ENCODE results near the gene C6orf120. TPM values are rescaled to one million over a fixed set of nuclear protein-coding genes. Genes with fewer than 3 reads are reported as not detected.
A peak's percentile ranks its signal among the peaks of the same experiment; 100 is the strongest.
"Not testable (repeated sequence)": the region's sequence is repeated elsewhere in the genome, so short reads cannot be mapped to it uniquely, and the experiment has no call there.

The C6orf120 gene
- total RNA-seq, 2 experiments from 2014 or later: 14.7 to 15.6 TPM

- Mint-ChIP-seq H3K4me1 (no peaks in the 10 kb centered on the region), H3K4me3 (no peak overlapping the region), H3K9me3 (ENCODE audit: low read depth) (peaks cover 22% of the 10 kb centered on the region), H3K27me3 (no peaks in the 10 kb centered on the region), H3K27ac (no peak overlapping the region), H3K36me3 (ENCODE audit: low read depth) (peaks cover 60% of the 10 kb centered on the region)
- POLR2A ChIA-PET: no interaction called here
- CTCF ChIA-PET: interaction anchor here (0.5 kb wide), 1 partner anchor 20 kb away, joined by 3 read pairs; no protein-coding TSS in a partner anchor
- intact Hi-C loops (cut with DNase I, micrococcal nuclease): no loop called here
- no peak for ATAC-seq
- no peak for DNase-seq
Measured at GRCh38 chr6:169689287-169689686, 12.6 kb upstream of the C6orf120 start.

- Mint-ChIP-seq H3K4me1 (no peaks in the 10 kb centered on the region), H3K9me3 (ENCODE audit: low read depth) (peaks cover 14% of the 10 kb centered on the region), H3K36me3 (ENCODE audit: low read depth) (peaks cover 54% of the 10 kb centered on the region), H3K4me3 (no peak overlapping the region), H3K27ac (no peak overlapping the region), H3K27me3 (no peaks in the 10 kb centered on the region)
- ChIA-PET POLR2A (no interaction called here), CTCF (interaction anchor here (0.6 kb wide), 1 partner anchor 108 kb away, joined by 3 read pairs; no protein-coding TSS in a partner anchor)
- DNase-seq (no peak), ATAC-seq (no peak)
- intact Hi-C loops (cut with DNase I, micrococcal nuclease): no loop called here
Measured at GRCh38 chr6:169691260-169691659, 10.7 kb upstream of the C6orf120 start.

GRCh38 chr6:169692516-169692915 lies 9.4 kb upstream of the C6orf120 start:
- POLR2A ChIA-PET: no interaction called here
- ATAC-seq (no peak), DNase-seq (no peak)
- Mint-ChIP-seq H3K36me3 (ENCODE audit: low read depth) (peaks cover 44% of the 10 kb centered on the region), H3K27me3 (no peaks in the 10 kb centered on the region), H3K4me3 (no peak overlapping the region), H3K9me3 (ENCODE audit: low read depth) (peaks cover 11% of the 10 kb centered on the region), H3K4me1 (no peaks in the 10 kb centered on the region), H3K27ac (no peak overlapping the region)
- CTCF ChIA-PET: interaction anchor here (0.6 kb wide), 1 partner anchor 528 kb away, joined by 3 read pairs; no protein-coding TSS in a partner anchor
- intact Hi-C loops (cut with DNase I, micrococcal nuclease): no loop called here

- no peak overlapping the region for H3K4me3 Mint-ChIP-seq
- peaks cover 33% of the 10 kb centered on the region for H3K36me3 Mint-ChIP-seq (ENCODE audit: low read depth)
- ChIA-PET CTCF (interaction anchor here (0.6 kb wide), 2 partner anchors 18 to 60 kb away, joined by 3 to 4 read pairs; no protein-coding TSS in a partner anchor), POLR2A (no interaction called here)
- ATAC-seq (no peak), DNase-seq (no peak)
- H3K4me1 Mint-ChIP-seq: peaks cover 4% of the 10 kb centered on the region
- intact Hi-C loops (cut with DNase I, micrococcal nuclease): no loop called here
- H3K27ac Mint-ChIP-seq: no peak overlapping the region
- H3K9me3 Mint-ChIP-seq (ENCODE audit: low read depth): peaks cover 9% of the 10 kb centered on the region
- H3K27me3 Mint-ChIP-seq: no peaks in the 10 kb centered on the region
Measured at GRCh38 chr6:169695131-169695530, 6.8 kb upstream of the C6orf120 start.

- H3K4me3 Mint-ChIP-seq; POLR2A ChIA-PET; H3K27me3 Mint-ChIP-seq; H3K4me1 Mint-ChIP-seq; H3K27ac Mint-ChIP-seq; intact Hi-C loops (cut with DNase I, micrococcal nuclease); ATAC-seq; H3K9me3 Mint-ChIP-seq (ENCODE audit: low read depth): not testable (repeated sequence)
- DNase-seq: peak; percentile 45
- CTCF ChIA-PET: interaction anchor here (0.8 to 1.4 kb wide), 2 partner anchors 12 to 97 kb away, joined by 3 read pairs; no protein-coding TSS in a partner anchor
- peaks cover 24% of the 10 kb centered on the region for H3K36me3 Mint-ChIP-seq (ENCODE audit: low read depth)
Measured at GRCh38 chr6:169697115-169697514, 4.8 kb upstream of the C6orf120 start.

- no peak overlapping the region for H3K27ac Mint-ChIP-seq
- ATAC-seq (no peak), DNase-seq (no peak)
- H3K4me1 Mint-ChIP-seq: peaks cover 24% of the 10 kb centered on the region
- H3K4me3 Mint-ChIP-seq: peak overlapping the region; percentile 88
- H3K27me3 Mint-ChIP-seq: no peaks in the 10 kb centered on the region
- intact Hi-C loops (cut with DNase I, micrococcal nuclease): loop anchor here (2.0 to 5.0 kb wide), 3 partner anchors 488 to 855 kb away; partner anchors contain the start of gene TBP (in 1 of the 2)
- peaks cover 4% of the 10 kb centered on the region for H3K9me3 Mint-ChIP-seq (ENCODE audit: low read depth)
- H3K36me3 Mint-ChIP-seq (ENCODE audit: low read depth): peaks cover 30% of the 10 kb centered on the region
- ChIA-PET POLR2A (no interaction called here), CTCF (interaction anchor here (6.1 kb wide), 1 partner anchor 19 kb away, joined by 60 read pairs; no protein-coding TSS in a partner anchor)
Measured at GRCh38 chr6:169700296-169700695, 1.6 kb upstream of the C6orf120 start.

GRCh38 chr6:169701311-169701953 lies 494 bp upstream of the C6orf120 start:
- POLR2A ChIA-PET: interaction anchor here (0.8 to 2.3 kb wide), 6 partner anchors 9 to 171 kb away, joined by 3 to 14 read pairs (median 4); partner anchors contain the start of genes DYNLT2 and ERMARD
- intact Hi-C loops (cut with DNase I, micrococcal nuclease): loop anchor here (1.0 to 5.0 kb wide), 4 partner anchors 47 to 853 kb away; partner anchors contain the start of gene TBP (in 1 of the 2)

GRCh38 chr6:169702840-169703246 lies 917 bp downstream of the C6orf120 start:
- DNase-seq (no peak), ATAC-seq (peak; percentile 8)
- POLR2A ChIA-PET: interaction anchor here (2.3 kb wide), 1 partner anchor 48 kb away, joined by 14 read pairs; the partner anchor contains the start of genes DYNLT2 and ERMARD
- peak overlapping the region; percentile 88 for H3K27ac Mint-ChIP-seq
- H3K36me3 Mint-ChIP-seq (ENCODE audit: low read depth): peaks cover 32% of the 10 kb centered on the region
- peak overlapping the region; percentile 88 for H3K4me3 Mint-ChIP-seq
- CTCF ChIA-PET: interaction anchor here (1.1 to 6.1 kb wide), 2 partner anchors 10 to 16 kb away, joined by 3 to 60 read pairs; no protein-coding TSS in a partner anchor
- intact Hi-C loops (cut with DNase I, micrococcal nuclease): loop anchor here (1.0 to 5.0 kb wide), 10 partner anchors 19 to 881 kb away; partner anchors contain the start of genes DYNLT2 (in 2 of the 2), ERMARD (in 2 of the 2), FAM120B (in 1 of the 2) and PDCD2 (in 1 of the 2)
- H3K27me3 Mint-ChIP-seq: no peaks in the 10 kb centered on the region
- H3K4me1 Mint-ChIP-seq: peaks cover 43% of the 10 kb centered on the region
- no peaks in the 10 kb centered on the region for H3K9me3 Mint-ChIP-seq (ENCODE audit: low read depth)

More at GRCh38 chr6:169701311-169701953, 494 bp upstream of the C6orf120 start:
- peak; percentile 3 for ATAC-seq
- CTCF ChIA-PET: interaction anchor here (6.1 kb wide), 1 partner anchor 18 kb away, joined by 60 read pairs; no protein-coding TSS in a partner anchor
- Mint-ChIP-seq H3K9me3 (ENCODE audit: low read depth) (no peaks in the 10 kb centered on the region), H3K27ac (peak overlapping the region; percentile 84), H3K4me3 (peak overlapping the region; percentile 88), H3K27me3 (no peaks in the 10 kb centered on the region), H3K36me3 (ENCODE audit: low read depth) (peaks cover 33% of the 10 kb centered on the region), H3K4me1 (peaks cover 32% of the 10 kb centered on the region)
- peak; percentile 36 for DNase-seq

- Mint-ChIP-seq H3K27me3 (no peaks in the 10 kb centered on the region), H3K36me3 (ENCODE audit: low read depth) (peaks cover 49% of the 10 kb centered on the region), H3K9me3 (ENCODE audit: low read depth) (no peaks in the 10 kb centered on the region), H3K27ac (peak overlapping the region; percentile 61), H3K4me3 (no peak overlapping the region), H3K4me1 (peaks cover 49% of the 10 kb centered on the region)
- intact Hi-C loops (cut with DNase I, micrococcal nuclease): no loop called here
- ChIA-PET CTCF (interaction anchor here (1.0 to 6.4 kb wide), 2 partner anchors 12 to 16 kb away, joined by 3 to 45 read pairs; no protein-coding TSS in a partner anchor), POLR2A (no interaction called here)
- no peak for ATAC-seq
- DNase-seq: no peak
Measured at GRCh38 chr6:169707772-169708171, 5.8 kb downstream of the C6orf120 start.

GRCh38 chr6:169709293-169709692 lies 7.4 kb downstream of the C6orf120 start:
- DNase-seq: no peak
- H3K4me1 Mint-ChIP-seq: peaks cover 44% of the 10 kb centered on the region
- ATAC-seq: peak; percentile 30
- intact Hi-C loops (cut with DNase I, micrococcal nuclease): no loop called here
- CTCF ChIA-PET: interaction anchor here (0.7 to 6.4 kb wide), 3 partner anchors 11 to 20 kb away, joined by 3 to 45 read pairs (median 3); no protein-coding TSS in a partner anchor
- POLR2A ChIA-PET: no interaction called here
- no peak overlapping the region for H3K27ac Mint-ChIP-seq
- no peaks in the 10 kb centered on the region for H3K9me3 Mint-ChIP-seq (ENCODE audit: low read depth)
- peaks cover 41% of the 10 kb centered on the region for H3K36me3 Mint-ChIP-seq (ENCODE audit: low read depth)
- H3K4me3 Mint-ChIP-seq: no peak overlapping the region
- no peaks in the 10 kb centered on the region for H3K27me3 Mint-ChIP-seq

GRCh38 chr6:169710009-169710408 lies 8.1 kb downstream of the C6orf120 start:
- peaks cover 42% of the 10 kb centered on the region for H3K36me3 Mint-ChIP-seq (ENCODE audit: low read depth)
- H3K4me3 Mint-ChIP-seq: no peak overlapping the region
- H3K27me3 Mint-ChIP-seq: no peaks in the 10 kb centered on the region
- CTCF ChIA-PET: interaction anchor here (0.6 to 6.4 kb wide), 2 partner anchors 10 to 240 kb away, joined by 3 to 45 read pairs; no protein-coding TSS in a partner anchor
- H3K9me3 Mint-ChIP-seq (ENCODE audit: low read depth): no peaks in the 10 kb centered on the region
- DNase-seq (no peak), ATAC-seq (no peak)
- intact Hi-C loops (cut with DNase I, micrococcal nuclease): no loop called here
- peak overlapping the region; percentile 44 for H3K27ac Mint-ChIP-seq
- POLR2A ChIA-PET: interaction anchor here (0.6 to 1.2 kb wide), 4 partner anchors 8 to 862 kb away, joined by 3 to 5 read pairs (median 3); partner anchors contain the start of genes C6orf120 and WDR27
- H3K4me1 Mint-ChIP-seq: peaks cover 47% of the 10 kb centered on the region
